SU-DHL-6 (cell line): Measurements from ENCODE around the gene PPP2R2D.

Experiments
- H2AFZ ChIP-seq: fragments of 200-600 bp; sonication (generic); 2 replicates; pipeline ENCODE4 v1.6.1; 2014; ENCODE audit warnings: low read depth, mild to moderate bottlenecking, moderate library complexity, mixed read lengths, antibody characterized with exemption, low read length; ENCODE audit not compliant: severe bottlenecking
- H3F3A ChIP-seq: fragments of 200-600 bp; shearing (Covaris generic); 2 replicates; pipeline ENCODE4 v1.6.0; 2016; ENCODE audit warnings: antibody characterized with exemption, mild to moderate bottlenecking; ENCODE audit not compliant: insufficient read depth
- H3K27ac ChIP-seq: fragments of 200-600 bp; sonication (generic); 2 replicates; pipeline ENCODE4 v1.5.1; 2016; ENCODE audit warnings: low read depth, mild to moderate bottlenecking, low read length, moderate library complexity, mixed read lengths
- H3K27me3 ChIP-seq: fragments of 200-600 bp; sonication (generic), shearing (Covaris generic); 2 replicates; pipeline ENCODE4 v1.6.0; 2014; ENCODE audit warnings: mild to moderate bottlenecking, low read length
- H3K36me3 ChIP-seq: fragments of 200-600 bp; sonication (generic); 2 replicates; pipeline ENCODE4 v1.6.1; 2014; ENCODE audit warnings: mild to moderate bottlenecking, low read length, mixed read lengths
- H3K4me2 ChIP-seq: fragments of 300-600, 200-600 bp; shearing (Covaris generic), sonication (generic); 2 replicates; pipeline ENCODE4 v1.6.0; 2014; ENCODE audit warnings: low read length, low read depth, mild to moderate bottlenecking; ENCODE audit not compliant: poor library complexity, severe bottlenecking
- H3K4me3 ChIP-seq: fragments of 200-600 bp; sonication (generic); 2 replicates; pipeline ENCODE4 v1.5.1; 2014; ENCODE audit warnings: antibody characterized with exemption, low read length, mild to moderate bottlenecking, mixed read lengths; ENCODE audit not compliant: insufficient read depth, poor library complexity, severe bottlenecking
- H3K79me2 ChIP-seq: fragments of 200-600 bp; sonication (generic); 2 replicates; pipeline ENCODE4 v1.6.1; 2014; ENCODE audit warnings: mild to moderate bottlenecking, low read length, moderate library complexity; ENCODE audit not compliant: insufficient read depth
- H3K9ac ChIP-seq: fragments of 200-600 bp; sonication (generic); 2 replicates; pipeline ENCODE4 v1.7.0; 2014; ENCODE audit warnings: mild to moderate bottlenecking, low read length
- H3K9me2 ChIP-seq: fragments of 200-600 bp; sonication (generic); replicated peaks from 2 replicates; pipeline ENCODE4 v1.6.1; 2014; ENCODE audit warnings: low read length; ENCODE audit not compliant: insufficient read depth
- H3K9me3 ChIP-seq: fragments of 200-600 bp; sonication (generic); 2 replicates; pipeline ENCODE4 v1.6.1; 2014; ENCODE audit warnings: low read length, mixed read lengths; ENCODE audit not compliant: insufficient read depth
- H4K20me1 ChIP-seq: fragments of 200-600 bp; sonication (generic); 2 replicates; pipeline ENCODE4 v1.6.1; 2014; ENCODE audit warnings: low read depth, mild to moderate bottlenecking, antibody characterized with exemption, low read length, moderate library complexity, mixed read lengths
- EZH2phosphoT487 ChIP-seq: fragments of 200-600 bp; sonication (generic), shearing (Covaris generic); conservative IDR thresholded peaks from 2 replicates; pipeline ENCODE4 v1.6.1; 2018; ENCODE audit warnings: mild to moderate bottlenecking, antibody characterized with exemption, low read length, moderate library complexity, mixed read lengths
- TF ChIP-seq, protein P1 (sequence below): fragments of 200-600 bp; sonication (generic); IDR thresholded peaks from one replicate; pipeline ENCODE4 v1.5.1; 2017; ENCODE audit warnings: antibody characterized with exemption, mild to moderate bottlenecking, low read length, moderate library complexity; ENCODE audit not compliant: insufficient read depth, poor library complexity, severe bottlenecking

Gene PPP2R2D

DNA sequence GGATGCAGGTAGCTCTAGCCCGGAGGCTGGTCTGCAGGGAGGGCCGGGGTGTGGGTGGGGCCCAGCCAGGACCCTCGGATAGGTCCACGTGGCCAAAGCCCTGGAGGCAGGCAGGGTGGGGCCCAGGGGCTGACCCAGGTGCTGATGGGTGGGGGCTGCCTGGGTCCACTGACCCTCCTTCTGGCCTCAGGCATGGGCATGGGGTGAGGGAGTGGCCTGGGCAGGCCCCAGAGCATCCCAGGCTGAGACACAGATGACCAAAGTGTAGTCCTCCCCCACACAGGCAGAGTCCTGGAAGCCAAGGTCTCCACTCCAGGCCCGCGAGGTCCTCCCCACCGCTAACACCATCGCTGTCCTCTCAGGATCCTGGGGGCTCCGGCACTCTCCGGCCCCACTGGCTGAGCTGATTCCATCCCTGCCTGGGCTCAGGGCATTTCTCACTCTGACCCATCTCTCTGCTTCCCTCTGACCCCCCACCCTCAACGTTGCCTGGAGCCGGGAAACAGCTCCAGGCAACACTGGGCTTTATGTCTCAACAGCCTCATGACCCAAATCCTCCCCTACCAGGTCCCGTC, 20.7 kb upstream of the PPP2R2D start:
- Histone ChIP-seq H2AFZ (no peak overlapping the region), H3K9ac (no peak overlapping the region), H3K27ac (no peak overlapping the region), H3K9me2 (no peaks in the 10 kb centered on the region), H3K4me2 (no peak overlapping the region), H3K27me3 (no peaks in the 10 kb centered on the region), H3K36me3 (no peaks in the 10 kb centered on the region), H3K79me2 (no peaks in the 10 kb centered on the region), H3F3A (no peaks in the 10 kb centered on the region), H3K4me3 (no peak overlapping the region), H3K9me3 (no peaks in the 10 kb centered on the region), H4K20me1 (no peaks in the 10 kb centered on the region)
- TF ChIP-seq, protein P1, sequence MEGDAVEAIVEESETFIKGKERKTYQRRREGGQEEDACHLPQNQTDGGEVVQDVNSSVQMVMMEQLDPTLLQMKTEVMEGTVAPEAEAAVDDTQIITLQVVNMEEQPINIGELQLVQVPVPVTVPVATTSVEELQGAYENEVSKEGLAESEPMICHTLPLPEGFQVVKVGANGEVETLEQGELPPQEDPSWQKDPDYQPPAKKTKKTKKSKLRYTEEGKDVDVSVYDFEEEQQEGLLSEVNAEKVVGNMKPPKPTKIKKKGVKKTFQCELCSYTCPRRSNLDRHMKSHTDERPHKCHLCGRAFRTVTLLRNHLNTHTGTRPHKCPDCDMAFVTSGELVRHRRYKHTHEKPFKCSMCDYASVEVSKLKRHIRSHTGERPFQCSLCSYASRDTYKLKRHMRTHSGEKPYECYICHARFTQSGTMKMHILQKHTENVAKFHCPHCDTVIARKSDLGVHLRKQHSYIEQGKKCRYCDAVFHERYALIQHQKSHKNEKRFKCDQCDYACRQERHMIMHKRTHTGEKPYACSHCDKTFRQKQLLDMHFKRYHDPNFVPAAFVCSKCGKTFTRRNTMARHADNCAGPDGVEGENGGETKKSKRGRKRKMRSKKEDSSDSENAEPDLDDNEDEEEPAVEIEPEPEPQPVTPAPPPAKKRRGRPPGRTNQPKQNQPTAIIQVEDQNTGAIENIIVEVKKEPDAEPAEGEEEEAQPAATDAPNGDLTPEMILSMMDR, result no peak
- TF ChIP-seq EZH2phosphoT487, result no peak

DNA sequence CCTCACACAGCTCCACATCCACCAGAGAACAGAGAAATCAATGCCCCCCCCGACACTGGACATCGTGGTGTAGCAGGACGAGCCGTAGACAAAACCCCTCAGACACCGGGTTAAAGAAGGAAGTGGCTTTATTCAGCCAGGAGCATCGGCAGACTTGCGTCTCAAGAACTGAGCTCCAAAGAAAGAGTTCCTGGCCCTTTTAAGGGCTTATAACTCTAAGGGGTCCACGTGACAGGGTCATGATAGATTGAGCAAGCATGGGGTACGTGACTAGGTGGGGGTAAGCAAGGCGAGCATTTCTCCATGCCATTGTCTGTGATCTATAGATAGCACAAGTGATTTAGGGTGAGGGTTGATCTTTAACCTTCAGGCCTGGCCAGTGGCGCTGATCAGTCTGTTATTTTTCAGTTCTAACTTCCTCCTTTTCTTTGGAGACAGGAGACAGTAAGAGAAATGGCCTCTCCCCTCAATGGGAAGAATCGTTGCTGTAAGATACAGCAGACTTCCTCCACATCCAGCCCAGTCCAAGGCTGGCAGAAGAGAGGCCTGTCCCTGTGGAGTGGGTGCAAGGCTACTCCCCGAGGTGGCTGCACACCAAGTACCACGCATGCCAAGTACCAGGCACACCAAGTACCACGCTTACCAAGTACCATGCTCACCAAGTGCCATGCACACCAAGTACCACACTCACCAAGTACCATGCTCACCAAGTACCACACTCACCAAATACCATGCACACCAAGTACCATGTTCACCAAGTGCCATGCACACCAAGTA, 19.5 kb upstream of the PPP2R2D start:
- TF ChIP-seq, protein P1, result no peak
- TF ChIP-seq EZH2phosphoT487, result no peak
- Histone ChIP-seq H3F3A (no peaks in the 10 kb centered on the region), H3K4me3 (no peak overlapping the region), H3K9me3 (no peaks in the 10 kb centered on the region), H4K20me1 (no peaks in the 10 kb centered on the region), H3K27ac (no peak overlapping the region), H3K36me3 (no peaks in the 10 kb centered on the region), H3K9ac (no peak overlapping the region), H3K4me2 (no peak overlapping the region), H2AFZ (no peak overlapping the region), H3K79me2 (no peaks in the 10 kb centered on the region), H3K9me2 (no peaks in the 10 kb centered on the region), H3K27me3 (no peaks in the 10 kb centered on the region)

DNA sequence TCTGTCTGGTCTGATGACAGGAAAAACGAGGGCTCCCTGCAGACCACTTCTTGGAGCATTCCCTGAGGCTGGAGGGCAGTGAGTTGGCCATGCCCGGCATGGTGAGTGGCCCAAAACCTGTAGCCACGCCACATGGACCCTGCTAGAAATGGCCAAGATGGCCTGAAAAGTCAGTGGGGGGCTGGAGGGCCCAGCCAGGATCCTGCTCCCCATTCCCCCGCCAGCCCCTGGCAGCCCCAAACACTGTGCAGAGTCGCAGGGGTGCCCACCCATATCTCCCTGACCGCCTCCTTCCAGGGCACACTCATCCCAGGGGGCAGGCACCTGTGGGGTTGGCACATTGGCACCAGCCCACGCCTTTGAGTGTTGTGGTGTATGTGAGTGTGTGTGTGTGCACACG, 18.7 kb upstream of the PPP2R2D start:
- Histone ChIP-seq H3K4me2 (no peak overlapping the region), H2AFZ (no peak overlapping the region), H3K9me3 (no peaks in the 10 kb centered on the region), H3K79me2 (no peaks in the 10 kb centered on the region), H3K9ac (no peak overlapping the region), H3K9me2 (no peaks in the 10 kb centered on the region), H3K36me3 (no peaks in the 10 kb centered on the region), H3K4me3 (no peak overlapping the region), H4K20me1 (no peaks in the 10 kb centered on the region), H3F3A (no peaks in the 10 kb centered on the region), H3K27ac (no peak overlapping the region), H3K27me3 (no peaks in the 10 kb centered on the region)
- TF ChIP-seq, protein P1, result no peak
- TF ChIP-seq EZH2phosphoT487, result no peak
